Pericardium fibroblast (primary cell): ENCODE results near the gene FCRL2. TPM values are rescaled to one million over a fixed set of nuclear protein-coding genes. Genes with fewer than 3 reads are reported as not detected.

Source experiments
- total RNA-seq: library from RNA; depleted of rRNA; stranded (reverse); fragments of >200 nt; gene quantifications from 2 replicates; pipeline ENCODE4 v1.2.3, GENCODE V29; 2015

FCRL2 gene
- total RNA-seq, result not detected in 2 replicates

DNA sequence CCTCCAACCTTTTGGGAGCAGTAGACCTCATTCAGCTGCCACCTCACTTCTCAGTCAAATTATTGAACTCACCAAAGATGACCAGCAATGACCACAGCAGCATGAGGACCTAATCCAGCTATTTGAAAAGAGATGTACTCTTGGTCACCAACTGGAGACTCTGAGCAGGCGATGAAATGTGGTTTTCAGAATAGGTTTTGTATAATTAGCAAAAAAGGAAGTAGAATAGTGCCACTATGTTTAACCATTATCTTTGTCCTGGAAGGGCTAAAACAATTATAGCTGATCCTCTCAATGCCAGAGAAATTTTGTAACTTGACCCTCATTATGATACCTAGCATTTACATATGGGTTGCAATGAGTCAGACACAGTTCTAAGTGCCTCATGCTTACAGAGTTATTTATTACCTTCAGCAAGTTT is at the start of gene FCRL2:
Gene FCRL2 (minus strand): TSS at position 162 of the 421 bp plus-strand sequence. CDS start 59 bp downstream, at position 103.

DNA sequence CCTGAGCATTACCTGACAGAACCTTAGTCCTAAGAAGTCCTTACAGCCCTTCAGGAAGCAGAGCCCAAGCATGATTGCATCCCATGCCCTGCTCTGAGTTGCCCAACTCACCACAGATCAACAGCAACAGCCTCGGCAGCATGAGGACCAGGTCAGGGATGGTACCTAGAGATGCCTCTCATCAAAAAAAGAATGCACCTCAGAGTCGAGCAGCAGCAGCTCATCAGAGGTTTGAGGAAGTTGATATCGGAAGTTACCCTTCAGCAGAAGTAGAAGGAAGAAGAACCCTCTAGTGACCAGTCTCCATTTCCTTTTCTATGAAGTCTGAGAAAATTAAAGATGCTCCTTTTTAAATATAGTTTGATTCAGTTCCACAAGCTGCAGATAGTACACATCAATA is 43.0 kb upstream of the FCRL2 start, which contains the start of gene FCRL1:
Gene FCRL1 (minus strand): TSS at position 225 of the 400 bp plus-strand sequence. CDS start 83 bp downstream, at position 142.

GRCh38 chr1:157700732-157701131 is 76.2 kb downstream of the FCRL2 start, which contains the start of gene FCRL3:
FCRL3 (minus strand) TSS chr1:157700769; CDS start chr1:157700489, 280 bp downstream.

Other genes with a start within 250 kb of the FCRL2 start
- gene FCRL5, start 224.6 kb downstream of the FCRL2 start, total RNA-seq, result not detected in 2 replicates
- gene FCRL4, start 179.0 kb downstream of the FCRL2 start, total RNA-seq, result not detected in 2 replicates
- gene FCRL3, start 76.4 kb downstream of the FCRL2 start, total RNA-seq, result not detected in 2 replicates
- not detected in 2 replicates for gene FCRL1, start 43.0 kb upstream of the FCRL2 start, total RNA-seq
- not detected in 2 replicates for gene CD5L, start 64.7 kb upstream of the FCRL2 start, total RNA-seq
- gene KIRREL1, start 216.5 kb upstream of the FCRL2 start, total RNA-seq, result 112 and 124 TPM in 2 replicates